ENCODE measurements around the gene EYS. TPM values are rescaled to one million over a fixed set of nuclear protein-coding genes. Genes with fewer than 3 reads are reported as not detected.

Gene EYS
- total RNA-seq, 4 donors from 2014 or later: 0.15 TPM; not detected in 3

- H3K9me3 ChIP-seq: no peaks in the 10 kb centered on the region
- no peaks in the 10 kb centered on the region for H3K27me3 ChIP-seq
- H3K27ac ChIP-seq: no peak overlapping the region
- no peaks in the 10 kb centered on the region for H3K36me3 ChIP-seq
- no peaks in the 10 kb centered on the region for H3K4me1 ChIP-seq
- ATAC-seq: no peak
- no peak overlapping the region for H3K4me3 ChIP-seq
- TF ChIP-seq EP300 (IDR thresholded peaks at IDR 0.05) (no peak), CTCF (IDR thresholded peaks at IDR 0.05) (no peak), POLR2AphosphoS5 (IDR thresholded peaks at IDR 0.05) (no peak), POLR2A (IDR thresholded peaks at IDR 0.05) (no peak)
Measured at GRCh38 chr6:64214373-64214772, 1492.7 kb downstream of the EYS start.

GRCh38 chr6:64213697-64214096 lies 1493.3 kb downstream of the EYS start:
- TF ChIP-seq EP300 (IDR thresholded peaks at IDR 0.05): no peak
- no peak for TF ChIP-seq POLR2AphosphoS5 (IDR thresholded peaks at IDR 0.05)
- TF ChIP-seq POLR2A (IDR thresholded peaks at IDR 0.05): no peak
- no peak for TF ChIP-seq CTCF (IDR thresholded peaks at IDR 0.05)
- ATAC-seq: no peak
- Histone ChIP-seq H3K27ac (no peak overlapping the region), H3K9me3 (no peaks in the 10 kb centered on the region), H3K27me3 (no peaks in the 10 kb centered on the region), H3K4me1 (no peaks in the 10 kb centered on the region), H3K4me3 (no peak overlapping the region), H3K36me3 (no peaks in the 10 kb centered on the region)
- WGBS, 2 donors (ENCODE audit: low coverage in 1 of 2): 12 to 30% methylated on average over 3 of the region's 3 CpGs

GRCh38 chr6:64197246-64197645 lies 1509.8 kb downstream of the EYS start:
- H3K27ac ChIP-seq: no peak overlapping the region
- TF ChIP-seq POLR2A (IDR thresholded peaks at IDR 0.05) (no peak), EP300 (IDR thresholded peaks at IDR 0.05) (no peak), CTCF (IDR thresholded peaks at IDR 0.05) (no peak), POLR2AphosphoS5 (IDR thresholded peaks at IDR 0.05) (no peak)
- no peaks in the 10 kb centered on the region for H3K36me3 ChIP-seq
- WGBS, 2 donors (ENCODE audit: low coverage in 1 of 2): 89 to 100% methylated on average over 1 of the region's 1 CpG
- H3K4me3 ChIP-seq: no peak overlapping the region
- H3K27me3 ChIP-seq: no peaks in the 10 kb centered on the region
- no peak for ATAC-seq
- H3K4me1 ChIP-seq: no peaks in the 10 kb centered on the region
- no peaks in the 10 kb centered on the region for H3K9me3 ChIP-seq

GRCh38 chr6:64186592-64186991 lies 1520.4 kb downstream of the EYS start:
- Histone ChIP-seq H3K27ac (no peak overlapping the region), H3K9me3 (no peaks in the 10 kb centered on the region), H3K4me1 (no peaks in the 10 kb centered on the region), H3K4me3 (no peak overlapping the region), H3K27me3 (no peaks in the 10 kb centered on the region), H3K36me3 (no peaks in the 10 kb centered on the region)
- no peak for TF ChIP-seq EP300 (IDR thresholded peaks at IDR 0.05)
- no peak for TF ChIP-seq CTCF (IDR thresholded peaks at IDR 0.05)
- TF ChIP-seq POLR2A (IDR thresholded peaks at IDR 0.05): no peak
- no peak for TF ChIP-seq POLR2AphosphoS5 (IDR thresholded peaks at IDR 0.05)
- WGBS, 2 donors (ENCODE audit: low coverage in 1 of 2): 78 to 88% methylated on average over 8 of the region's 8 CpGs
- no peak for ATAC-seq

- no peak overlapping the region for H3K27ac ChIP-seq
- H3K27me3 ChIP-seq: no peaks in the 10 kb centered on the region
- ATAC-seq: no peak
- TF ChIP-seq CTCF (IDR thresholded peaks at IDR 0.05) (no peak), EP300 (IDR thresholded peaks at IDR 0.05) (no peak), POLR2AphosphoS5 (IDR thresholded peaks at IDR 0.05) (no peak), POLR2A (IDR thresholded peaks at IDR 0.05) (no peak)
- H3K9me3 ChIP-seq: no peaks in the 10 kb centered on the region
- H3K36me3 ChIP-seq: no peaks in the 10 kb centered on the region
- H3K4me3 ChIP-seq: no peak overlapping the region
- 71 to 72% methylated on average over 5 of the region's 5 CpGs for WGBS, 2 donors (ENCODE audit: low coverage in 1 of 2)
- H3K4me1 ChIP-seq: no peaks in the 10 kb centered on the region
Measured at GRCh38 chr6:64185621-64186020, 1521.4 kb downstream of the EYS start.

All from gastroesophageal sphincter (tissue), 4 donors.